Posterior vena cava (tissue), 2 donors: ENCODE measurements around the gene SEBOX. TPM values are rescaled to one million over a fixed set of nuclear protein-coding genes. Genes with fewer than 3 reads are reported as not detected.

Experiments used
- DNase-seq: peaks from one replicate; pipeline ENCODE4 v3.0.0-alpha.2; 2020; ENCODE audit warnings: low spot score
- intact Hi-C, 2 donors: fragments of 100-400 bp; cut with DNase I; formaldehyde crosslinking; loops; one replicate each; pipeline versions ENCODE4 v1.14.1 to v1.14.2; 2022 to 2023
- total RNA-seq, 2 donors: library from RNA; stranded (reverse); fragmentation: NEBNext Ultra II Directional; extraction: Animal tissue kit (Norgen Biotek cat#: 25700); gene quantifications; one replicate each; pipeline ENCODE4 v1.2.1, GENCODE V29; 2021
- donor health status: DM: yes; HTN: yes; CAD: no.
- donor health status: DM: yes; HTN: yes; CAD: no.

SEBOX gene
- total RNA-seq, 2 donors from 2014 or later: not detected

DNA sequence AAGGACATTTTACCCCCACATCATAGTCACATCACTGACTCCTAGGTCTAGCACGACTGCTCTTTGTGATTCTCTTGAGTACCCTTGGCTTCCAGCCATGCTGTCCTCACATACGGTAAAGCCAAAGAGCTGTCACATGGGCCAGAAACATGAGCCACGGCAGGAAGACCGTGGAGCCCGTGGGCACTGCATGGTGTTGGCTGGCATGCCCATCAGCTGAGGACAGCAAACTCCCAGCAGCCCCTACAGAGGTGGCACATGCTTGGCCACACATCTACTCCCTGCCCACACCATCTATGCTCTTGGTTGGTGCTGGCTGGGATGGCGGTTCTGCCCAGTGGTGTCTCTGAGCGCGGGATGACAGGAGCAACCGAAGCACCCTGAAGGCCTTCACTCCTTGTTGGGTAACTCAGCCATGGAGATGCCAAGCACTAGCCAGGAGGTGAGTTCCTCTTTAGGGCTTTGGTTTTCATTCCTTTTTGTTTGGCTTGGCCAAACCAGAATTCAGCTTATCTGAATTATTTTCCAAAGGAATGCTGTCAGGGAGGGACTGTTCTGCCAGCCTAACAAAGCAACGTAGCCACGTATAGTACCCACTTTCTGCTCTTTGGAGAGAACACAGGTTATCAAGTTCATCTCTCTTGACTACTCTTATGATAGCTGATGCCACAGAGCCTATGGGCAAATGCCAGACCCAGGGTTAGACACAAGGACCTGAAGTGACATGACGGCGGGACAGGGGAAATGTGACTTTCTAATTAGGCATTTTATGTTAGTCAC, 19.4 kb downstream of the SEBOX start:
- intact Hi-C loops: no loop called here

DNA sequence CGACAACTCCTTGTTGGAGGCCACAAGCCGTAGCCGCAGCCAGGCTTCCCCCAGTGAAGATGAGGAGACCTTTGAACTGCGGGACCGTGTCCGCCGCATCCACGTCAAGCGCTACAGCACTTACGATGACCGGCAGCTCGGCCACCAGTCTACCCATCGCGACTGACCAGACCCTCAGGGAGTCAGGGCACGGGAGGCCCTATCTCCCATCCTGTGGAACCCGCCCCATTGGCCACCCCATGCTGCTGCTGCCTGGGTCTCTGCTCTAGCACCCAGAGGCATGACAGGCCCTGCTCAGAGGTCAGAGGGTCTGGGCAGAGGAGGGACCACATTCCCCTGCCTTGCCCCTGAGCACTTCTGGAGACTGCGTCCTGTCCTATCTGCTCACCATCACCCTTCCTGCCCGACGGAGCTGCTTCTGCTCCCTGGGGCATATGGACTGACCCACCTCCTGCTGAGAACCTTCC, 20.5 kb downstream of the SEBOX start:
- intact Hi-C loops: loop anchor here in 1 of 2 donors (5.0 kb wide), 1 partner anchor 603 kb away; no protein-coding TSS in a partner anchor
- DNase-seq: peak; percentile 79

More for the DNA sequence above, 19.4 kb downstream of the SEBOX start:
- DNase-seq: peak; percentile 70

DNA sequence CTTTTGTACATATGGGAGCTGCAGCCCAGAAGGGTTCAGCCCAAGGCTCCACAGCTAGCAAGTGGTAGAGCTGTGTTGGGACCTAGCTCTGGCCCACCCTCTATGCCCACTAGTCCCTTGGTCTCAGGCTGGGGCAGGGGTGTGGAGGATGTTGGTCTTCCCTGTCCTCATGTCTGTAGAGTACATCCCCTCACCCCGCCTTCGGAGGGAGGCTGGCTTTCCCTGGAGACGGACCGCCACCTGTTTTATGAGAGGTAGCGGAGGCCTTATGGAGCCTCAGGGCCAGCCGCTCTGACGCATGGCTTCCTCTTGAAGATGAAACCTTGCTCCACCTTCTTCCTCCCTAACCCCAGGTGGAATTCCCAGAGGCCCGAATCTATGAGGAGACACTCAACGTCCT, 21.0 kb downstream of the SEBOX start:
- intact Hi-C loops: loop anchor here in 1 of 2 donors (5.0 kb wide), 1 partner anchor 603 kb away; no protein-coding TSS in a partner anchor
- DNase-seq: peak; percentile 66

DNA sequence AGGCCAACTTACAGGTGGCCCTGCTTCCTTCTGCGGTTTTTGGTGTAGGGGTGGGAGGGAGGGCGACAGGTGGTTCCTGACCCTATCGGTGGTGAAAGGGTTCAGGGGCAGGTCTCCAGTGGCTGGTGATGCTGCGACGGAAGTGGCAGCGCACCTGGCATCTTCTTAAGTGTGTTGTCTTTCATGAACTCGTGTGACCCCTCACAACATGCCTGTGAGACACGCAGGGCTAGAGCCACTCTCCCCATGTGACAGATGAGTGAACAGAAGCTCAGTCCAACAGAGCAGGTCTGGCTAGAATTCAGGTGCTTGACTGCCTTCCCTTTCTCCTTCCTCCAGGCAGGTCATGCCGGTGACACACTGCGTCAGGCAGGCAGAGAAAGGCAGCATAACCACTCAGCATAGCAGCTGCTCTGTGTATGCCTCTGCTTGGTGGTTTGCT, 21.5 kb downstream of the SEBOX start:
- DNase-seq: peak; percentile 36
- intact Hi-C loops: loop anchor here in 1 of 2 donors (5.0 kb wide), 1 partner anchor 604 kb away; no protein-coding TSS in a partner anchor

DNA sequence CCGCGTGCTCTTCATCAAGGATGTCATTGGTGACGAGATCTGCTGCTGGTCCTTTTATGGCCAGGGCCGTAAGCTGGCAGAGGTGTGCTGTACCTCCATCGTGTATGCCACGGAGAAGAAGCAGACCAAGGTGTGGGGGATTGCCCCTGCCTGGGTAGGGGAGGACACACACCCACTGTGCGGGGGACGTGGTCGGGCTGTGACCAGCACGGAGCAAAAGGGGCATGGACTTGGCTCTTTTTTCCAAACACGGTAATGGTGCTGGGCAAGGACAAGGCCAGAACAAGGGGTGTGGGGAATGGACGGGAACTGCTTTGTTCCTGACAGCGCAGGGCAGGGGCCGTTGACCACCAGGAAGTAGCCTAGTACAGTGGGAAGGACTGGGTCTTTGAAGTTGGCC, 22.7 kb downstream of the SEBOX start:
- intact Hi-C loops: loop anchor here in 1 of 2 donors (5.0 kb wide), 1 partner anchor 605 kb away; no protein-coding TSS in a partner anchor
- peak; percentile 59 for DNase-seq

DNA sequence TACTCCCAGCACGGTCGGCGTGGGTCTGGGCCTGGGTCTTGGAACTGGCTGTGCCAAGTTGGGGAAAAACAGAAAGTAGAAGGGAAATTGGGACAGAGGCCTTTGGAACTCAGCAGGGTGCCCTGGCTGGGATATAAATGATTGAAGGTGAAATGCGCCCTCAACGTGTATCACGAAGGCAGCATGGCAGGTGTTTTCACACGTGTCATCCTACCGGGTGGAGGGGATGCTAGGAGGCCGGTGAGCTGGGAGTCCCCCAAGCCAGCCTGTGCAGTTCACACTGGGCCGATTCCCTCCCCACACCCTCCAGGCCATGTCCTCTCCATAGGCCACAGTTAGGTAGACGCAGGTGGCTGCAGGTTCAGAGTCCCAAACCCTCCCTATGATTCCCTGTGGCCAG, 23.5 kb downstream of the SEBOX start:
- DNase-seq: peak; percentile 64
- intact Hi-C loops: loop anchor here in 1 of 2 donors (5.0 kb wide), 1 partner anchor 606 kb away; no protein-coding TSS in a partner anchor

DNA sequence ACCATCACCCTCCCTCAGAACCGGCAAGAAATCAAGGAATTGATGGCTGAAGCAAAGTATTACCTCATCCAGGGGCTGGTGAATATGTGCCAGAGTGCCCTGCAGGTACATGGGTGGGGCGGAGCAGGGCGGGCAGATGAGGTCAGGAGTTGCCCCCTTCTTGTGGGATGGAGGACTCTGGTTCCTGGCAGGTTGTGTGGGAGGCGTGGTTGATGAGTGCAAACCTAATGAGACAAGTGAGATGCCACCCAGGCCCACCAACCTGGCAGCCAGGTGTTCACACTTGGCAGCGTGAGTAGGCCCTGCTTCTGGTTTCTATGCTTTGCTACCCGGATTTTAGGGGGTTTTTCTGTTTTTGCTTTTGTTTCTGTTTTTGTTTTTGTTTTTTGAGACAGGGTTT, 24.6 kb downstream of the SEBOX start:
- intact Hi-C loops: loop anchor here in 1 of 2 donors (5.0 kb wide), 1 partner anchor 607 kb away; no protein-coding TSS in a partner anchor
- peak; percentile 59 for DNase-seq

DNA sequence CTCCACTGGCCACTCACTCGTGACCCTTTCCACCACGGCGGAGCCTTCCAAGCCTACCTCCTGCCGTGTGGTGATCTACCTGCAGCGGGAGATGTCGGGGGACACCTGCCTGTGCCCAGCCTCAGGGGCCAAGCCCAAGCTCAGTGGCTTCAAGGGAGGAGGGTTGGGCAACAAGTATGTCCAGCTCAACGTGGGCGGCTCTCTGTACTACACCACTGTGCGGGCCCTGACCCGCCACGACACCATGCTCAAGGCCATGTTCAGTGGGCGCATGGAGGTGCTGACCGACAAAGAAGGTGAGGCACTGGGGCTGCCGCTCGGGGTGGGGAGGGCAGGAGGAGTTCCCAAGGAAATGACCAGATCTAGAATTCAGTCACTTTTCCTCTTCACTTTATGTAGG, 25.6 kb downstream of the SEBOX start:
- intact Hi-C loops: loop anchor here in 1 of 2 donors (5.0 kb wide), 1 partner anchor 1002 kb away; no protein-coding TSS in a partner anchor
- peak; percentile 62 for DNase-seq

DNA sequence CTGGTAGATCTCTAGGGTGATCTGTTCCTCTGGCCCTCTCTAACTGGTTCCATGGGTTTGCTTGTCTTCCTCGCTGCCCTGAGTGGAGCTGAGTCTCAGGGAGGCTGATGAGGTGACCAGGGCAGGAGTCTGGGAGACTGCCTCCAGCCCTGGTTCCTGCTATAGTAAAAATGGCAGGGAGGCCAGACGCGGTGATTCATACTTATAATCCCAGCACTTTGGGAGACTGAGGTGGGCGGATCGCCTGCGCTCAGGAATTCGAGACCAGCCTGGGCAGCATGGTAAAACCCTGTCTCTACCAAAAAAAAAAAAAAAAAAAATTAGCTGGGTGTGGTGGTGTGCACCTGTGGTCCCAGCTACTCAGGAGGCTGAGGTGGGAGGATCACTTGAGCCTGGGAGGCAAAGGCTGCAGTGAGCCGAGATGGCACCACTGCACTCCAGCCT, 26.2 kb downstream of the SEBOX start:
- intact Hi-C loops: loop anchor here in 1 of 2 donors (5.0 kb wide), 1 partner anchor 1001 kb away; no protein-coding TSS in a partner anchor
- DNase-seq: peak; percentile 28

DNA sequence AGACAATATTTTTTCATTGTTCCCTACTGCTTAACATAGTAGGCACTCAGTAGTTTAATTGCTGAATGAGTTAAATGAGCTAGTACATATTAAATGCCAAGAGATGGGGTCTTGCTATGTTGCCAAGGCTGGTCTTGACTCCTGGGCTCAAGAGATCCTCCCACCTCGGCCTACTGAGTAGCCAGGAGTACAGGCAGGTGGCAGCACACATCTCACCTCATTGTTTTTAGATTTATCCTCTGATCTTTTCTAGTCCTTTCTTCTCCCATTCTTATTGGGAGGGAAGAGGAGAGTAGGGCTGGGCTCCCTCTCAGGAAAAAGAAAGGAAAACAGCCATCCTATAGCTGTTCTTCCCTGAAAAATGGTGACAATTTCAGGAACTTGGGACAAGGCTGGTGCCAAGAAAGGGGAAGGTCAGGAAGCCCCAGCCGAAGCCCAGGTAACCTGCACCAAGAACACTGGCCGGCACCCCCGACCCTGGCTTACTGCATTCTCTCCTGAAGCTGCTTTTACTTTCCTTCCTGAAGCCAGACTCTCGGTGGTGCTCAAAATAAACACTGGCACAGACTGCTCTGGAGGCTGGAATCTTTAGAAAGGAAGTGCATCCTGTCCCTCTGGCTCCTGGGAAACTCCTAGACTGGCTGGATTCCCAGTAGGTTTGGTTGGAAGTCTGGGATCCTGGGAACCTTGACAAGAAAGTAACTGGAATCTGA, 26.8 kb downstream of the SEBOX start:
- DNase-seq: peak; percentile 37
- intact Hi-C loops: loop anchor here in 1 of 2 donors (5.0 kb wide), 1 partner anchor 1001 kb away; no protein-coding TSS in a partner anchor

DNA sequence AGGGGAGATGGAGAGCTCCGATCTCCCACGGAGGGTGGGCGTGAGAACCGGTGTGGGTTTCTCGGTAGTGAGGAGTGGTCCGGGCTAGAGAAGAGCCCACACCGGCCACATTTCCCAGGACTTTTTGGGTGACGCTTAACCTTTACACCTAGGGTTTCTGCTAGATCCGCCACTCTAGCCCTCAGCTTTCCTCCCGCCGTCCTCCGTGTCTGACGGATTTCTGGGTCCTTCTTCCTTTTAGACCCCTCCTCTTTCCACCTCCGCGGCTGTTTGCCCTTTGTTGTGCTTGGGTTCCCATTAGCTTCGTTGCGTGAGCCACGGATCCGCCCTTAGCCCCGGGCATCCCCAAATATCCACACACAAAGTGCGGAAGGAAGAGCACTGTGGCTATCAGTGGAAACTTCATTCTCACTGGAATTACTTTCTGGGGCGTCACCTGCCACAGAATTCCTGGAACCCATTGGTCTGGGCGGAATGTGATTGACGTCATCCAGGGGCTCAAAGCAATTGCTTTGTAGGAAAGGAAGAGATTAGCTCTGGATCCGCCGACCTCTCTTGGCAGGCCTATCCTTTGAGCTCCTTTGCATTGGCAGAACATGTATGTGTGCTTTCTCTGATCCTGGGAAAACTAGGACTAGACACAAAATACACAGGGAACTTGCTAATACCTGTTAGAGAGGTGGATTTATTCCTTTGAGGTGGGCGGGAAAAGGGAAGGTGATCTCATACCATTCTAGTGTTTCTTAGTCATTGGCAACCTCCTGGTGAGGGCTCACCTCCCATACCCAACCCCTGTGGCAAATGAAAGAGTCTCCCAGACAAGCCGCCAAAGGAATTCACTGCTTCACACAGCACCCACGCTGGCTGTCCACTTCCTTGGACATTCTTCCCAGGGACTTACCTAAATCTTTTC, 28.8 kb downstream of the SEBOX start:
- DNase-seq: peak; percentile 86
- intact Hi-C loops: loop anchor here in 1 of 2 donors (5.0 kb wide), 1 partner anchor 999 kb away; no protein-coding TSS in a partner anchor

DNA sequence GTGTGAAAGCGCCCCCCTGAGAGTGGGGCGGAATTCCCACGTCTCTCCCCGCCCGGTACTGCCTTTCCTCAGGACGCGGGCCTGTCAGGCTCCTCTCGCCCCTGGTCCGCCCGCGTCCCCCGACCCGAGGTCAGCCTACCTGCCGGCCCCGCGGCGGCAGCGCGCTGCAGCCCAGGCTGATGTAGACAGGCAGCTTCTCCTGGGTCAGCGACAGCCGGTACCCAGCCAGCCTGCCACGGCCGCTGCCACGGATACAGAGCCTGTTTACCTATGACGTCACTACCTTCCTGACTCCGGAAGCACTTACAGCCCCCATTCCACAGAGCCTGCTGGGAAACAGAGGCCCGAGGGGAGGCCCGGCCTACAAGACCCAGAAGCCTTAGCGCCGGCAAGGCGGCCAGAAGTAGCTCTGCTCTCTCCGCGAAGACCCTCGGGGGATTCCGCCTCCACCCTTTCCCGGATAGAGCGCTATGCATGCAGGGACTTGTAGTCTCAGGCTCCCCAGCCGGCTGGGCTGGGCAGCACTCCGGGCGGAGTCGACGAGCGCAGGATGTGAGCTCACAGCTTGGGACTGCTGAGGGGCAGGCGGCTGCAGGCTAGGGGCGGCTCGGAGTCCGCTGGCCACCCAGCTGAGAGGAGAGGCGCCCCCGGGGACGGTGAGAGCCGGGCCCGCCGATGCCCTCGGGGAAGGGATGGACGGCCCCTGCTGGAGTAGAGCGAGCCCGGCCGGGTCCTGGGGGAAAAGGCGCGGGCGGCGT, 29.6 kb downstream of the SEBOX start, which contains the start of the genes IFT20 and TNFAIP1:
IFT20 (minus strand) TSS at position 272 of the 758 bp plus-strand sequence. CDS start 3,487 bp downstream, outside the sequence.
TNFAIP1 (plus strand) TSS at position 561 of the 758 bp plus-strand sequence. CDS start 3,761 bp downstream, outside the sequence.
- intact Hi-C loops: loop anchor here in 1 of 2 donors (5.0 kb wide), 1 partner anchor 998 kb away; no protein-coding TSS in a partner anchor
- peak; percentile 100 for DNase-seq

DNA sequence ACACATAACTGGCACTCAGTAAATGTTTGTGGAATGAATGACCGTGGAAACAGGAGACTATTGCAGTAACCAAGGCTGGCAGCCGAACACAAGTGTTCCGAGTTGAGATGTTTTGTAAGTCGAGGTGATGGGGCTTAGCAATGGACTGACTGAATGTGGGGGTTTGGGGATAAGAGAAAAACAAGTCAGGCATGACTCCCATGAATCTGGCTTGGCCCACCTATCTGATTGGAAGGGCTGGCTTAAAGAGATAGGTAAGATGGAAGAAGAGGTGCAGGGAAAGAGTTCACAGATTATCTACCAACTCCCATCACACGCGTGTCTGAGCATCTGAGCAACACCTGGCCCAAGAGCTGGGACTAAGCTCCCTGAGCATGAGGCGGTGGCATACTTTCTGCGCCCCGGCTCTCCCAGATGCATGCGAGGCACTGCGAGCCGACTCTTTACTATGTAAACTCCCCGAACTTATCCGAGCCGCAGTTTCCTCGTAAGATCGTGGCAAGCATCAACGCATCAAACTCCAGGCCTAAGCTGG, 30.3 kb downstream of the SEBOX start:
- DNase-seq: peak; percentile 5
- intact Hi-C loops: loop anchor here in 1 of 2 donors (5.0 kb wide), 1 partner anchor 997 kb away; no protein-coding TSS in a partner anchor

DNA sequence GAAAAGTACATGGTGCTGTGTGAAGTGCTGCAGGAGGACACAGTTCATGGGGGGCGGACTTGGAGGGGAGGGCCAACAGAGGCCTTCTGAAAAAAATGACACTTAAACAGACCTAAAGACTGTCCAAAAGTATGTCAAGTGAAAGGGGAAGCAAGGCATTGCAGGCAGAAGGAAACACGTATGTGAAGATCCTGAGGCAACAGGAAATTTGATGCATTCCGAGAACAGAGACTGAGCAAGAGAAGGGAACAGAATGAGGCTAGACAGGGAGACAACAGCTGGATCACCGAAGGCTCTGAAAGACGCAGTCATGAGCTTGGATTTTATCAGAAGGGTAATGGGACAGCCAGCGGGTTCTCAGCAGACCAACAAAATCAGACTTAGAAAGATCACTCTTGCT, 30.8 kb downstream of the SEBOX start:
- peak; percentile 13 for DNase-seq
- intact Hi-C loops: no loop called here

DNA sequence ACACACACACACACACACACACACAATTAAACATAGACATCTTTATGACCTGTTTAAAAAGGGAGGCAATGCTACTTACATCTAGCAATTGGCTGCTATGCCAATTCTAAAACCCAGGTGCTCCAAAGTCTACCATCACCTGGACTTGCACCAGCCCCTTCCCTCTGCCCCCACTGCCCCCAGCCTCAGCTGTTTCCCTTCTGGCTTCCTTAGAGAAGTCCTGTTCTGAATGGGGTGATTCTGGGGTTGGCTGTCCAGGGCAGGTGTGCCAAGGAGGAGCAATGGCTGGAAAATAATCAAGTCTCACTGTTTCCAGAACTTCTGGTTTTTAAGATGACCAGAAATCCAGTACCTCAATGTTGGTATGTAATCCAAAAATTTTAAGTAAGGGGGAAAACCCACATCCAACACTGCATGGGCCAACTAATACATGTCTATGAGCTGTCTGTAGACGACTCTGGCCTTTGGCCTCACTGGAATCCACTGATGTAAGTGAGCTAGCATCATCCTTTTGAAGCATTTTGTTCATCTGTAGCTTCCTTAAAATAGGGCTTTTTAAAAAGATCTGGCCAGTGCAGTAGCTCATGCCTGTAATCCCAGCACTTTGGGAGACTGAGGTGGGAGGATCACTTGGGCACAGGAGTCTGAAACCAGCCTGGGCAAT, 31.8 kb downstream of the SEBOX start:
- peak; percentile 13 for DNase-seq
- intact Hi-C loops: no loop called here

DNA sequence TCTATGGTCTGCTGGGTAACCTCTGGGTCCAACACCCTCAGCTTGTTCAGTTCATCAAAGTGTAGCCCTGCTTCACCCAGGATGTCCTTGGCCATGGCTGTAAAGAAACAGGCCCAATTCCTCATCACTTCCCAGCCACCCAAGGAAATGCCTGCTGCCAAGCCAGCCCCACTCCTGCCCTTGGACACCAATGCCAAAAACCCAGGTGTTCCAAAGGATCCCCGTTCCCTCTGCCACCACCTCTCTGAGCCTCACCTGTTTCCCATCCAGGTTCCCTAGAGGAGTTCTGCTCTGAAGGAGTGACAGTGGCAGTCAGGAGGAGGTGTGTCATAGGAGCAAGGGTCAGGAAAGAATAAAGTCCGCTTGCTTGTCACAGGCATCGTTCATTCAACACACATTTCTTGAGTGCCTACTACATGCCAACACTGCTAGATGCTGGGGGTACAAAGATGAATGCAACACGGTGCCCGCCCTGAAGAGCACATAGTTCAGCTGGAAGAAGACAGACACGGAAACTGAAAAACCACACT, 33.0 kb downstream of the SEBOX start:
- intact Hi-C loops: no loop called here

More for the DNA sequence above, 33.0 kb downstream of the SEBOX start:
- peak; percentile 48 for DNase-seq
